ENCODE results near the gene PI4K2A. TPM values are rescaled to one million over a fixed set of nuclear protein-coding genes. Genes with fewer than 3 reads are reported as not detected.

Gene PI4K2A
- total and polyA plus RNA-seq, 2 of the 13 experiments (the other 11 are each of a cell fraction or from before 2014, with no cell fraction given): 10.9 to 14.3 TPM

- no peak for TF ChIP-seq ZBTB46 (CRISPR knock-in tag; IDR thresholded peaks at IDR 0.05; ENCODE audit: borderline replicate concordance)
- no peak for TF ChIP-seq ZNF281 (CRISPR knock-in tag; IDR thresholded peaks at IDR 0.05; ENCODE audit: borderline replicate concordance)
- TF ChIP-seq GATAD1 (CRISPR knock-in tag; IDR thresholded peaks at IDR 0.05): peak; percentile 79
- TF ChIP-seq TAF1 (CRISPR knock-in tag; IDR thresholded peaks at IDR 0.05): peak; percentile 74
- TF ChIP-seq FOXA3 (CRISPR knock-in tag; IDR thresholded peaks at IDR 0.05): peak; percentile 94
- TF ChIP-seq ZNF737 (CRISPR knock-in tag; IDR thresholded peaks at IDR 0.05; ENCODE audit: borderline replicate concordance): no peak
- no peak for TF ChIP-seq REPIN1 (CRISPR knock-in tag; IDR thresholded peaks at IDR 0.05; ENCODE audit: borderline replicate concordance, low read depth)
- no peak for TF ChIP-seq MLX (CRISPR knock-in tag; IDR thresholded peaks at IDR 0.05)
- no peak for TF ChIP-seq MIER2 (CRISPR knock-in tag; IDR thresholded peaks at IDR 0.05)
- no peak for TF ChIP-seq DBP (CRISPR knock-in tag; IDR thresholded peaks at IDR 0.05; ENCODE audit: not compliant biosample characterization)
- peak; percentile 32; the same call in 1 of the 2 replicates for TF ChIP-seq MIER3 (CRISPR knock-in tag; IDR thresholded peaks at IDR 0.05; ENCODE audit: borderline replicate concordance)
- TF ChIP-seq NR3C1 (CRISPR knock-in tag; IDR thresholded peaks at IDR 0.05): no peak
- TF ChIP-seq PHF21A (CRISPR knock-in tag; IDR thresholded peaks at IDR 0.05): no peak; the same call in 1 of the 2 replicates
- TF ChIP-seq KDM4B (CRISPR knock-in tag; IDR thresholded peaks at IDR 0.05): no peak
- no peak for TF ChIP-seq ARNTL (CRISPR knock-in tag; IDR thresholded peaks at IDR 0.05)
- peak; percentile 70; the same call in 1 of the 2 replicates for TF ChIP-seq GABPB1 (CRISPR knock-in tag; IDR thresholded peaks at IDR 0.05)
- TF ChIP-seq ZNF83 (CRISPR knock-in tag; IDR thresholded peaks at IDR 0.05; ENCODE audit: borderline replicate concordance): no peak
- no peak for TF ChIP-seq ZNF550 (CRISPR knock-in tag; IDR thresholded peaks at IDR 0.05; ENCODE audit: borderline replicate concordance)
- TF ChIP-seq ZBED4 (CRISPR knock-in tag; IDR thresholded peaks at IDR 0.05; ENCODE audit: borderline replicate concordance): peak; percentile 71
- TF ChIP-seq ZNF761 (CRISPR knock-in tag; conservative IDR thresholded peaks at IDR 0.05): no peak
Measured at GRCh38 chr10:97640174-97640867, at the start of gene PI4K2A (continued).
